ENCODE measurements around the gene FGD2.

Gene FGD2

DNA sequence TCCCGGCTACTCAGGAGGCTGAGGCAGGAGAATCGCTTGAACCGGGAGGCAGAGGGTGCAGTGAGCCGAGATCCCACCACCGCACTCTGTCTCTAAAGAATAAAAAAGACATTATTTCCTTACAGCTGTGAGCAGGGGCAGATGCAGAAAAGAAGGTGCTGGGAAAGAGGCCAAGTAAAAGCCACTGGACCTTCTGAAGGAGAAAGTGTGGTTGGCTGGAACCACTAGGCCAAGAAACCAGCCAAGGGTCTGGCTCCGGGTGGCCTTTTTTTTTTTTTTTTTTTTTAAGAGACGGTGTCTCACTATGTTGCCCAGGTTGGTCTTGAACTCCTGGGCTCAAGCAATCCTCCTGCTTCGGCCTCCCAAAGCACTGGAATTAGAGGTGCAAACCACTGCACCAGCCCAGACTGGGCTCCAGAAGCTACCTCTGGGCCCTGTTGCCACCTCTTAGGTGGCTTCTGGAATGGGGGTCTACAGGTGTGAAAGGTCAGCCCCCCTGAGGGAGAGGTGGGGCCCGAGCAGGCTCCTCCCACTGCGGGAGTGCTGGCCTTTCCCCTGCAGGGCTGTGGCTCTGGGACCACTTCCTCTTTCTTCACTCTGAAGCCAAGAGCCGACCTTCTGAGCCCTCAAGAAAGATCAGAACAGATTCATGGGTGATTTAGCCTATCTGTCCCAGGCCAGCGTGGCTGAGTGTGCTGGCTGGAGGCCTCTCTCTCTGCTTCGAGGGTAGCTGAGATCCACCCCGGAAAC is at the start of gene FGD2:
Gene FGD2, plus strand, starts transcription at position 595 of the 750 bp plus-strand sequence. CDS start 163 bp downstream, outside the sequence.
- no peak for DNase-seq (ENCODE audit: low read depth in 2 of 2)

DNA sequence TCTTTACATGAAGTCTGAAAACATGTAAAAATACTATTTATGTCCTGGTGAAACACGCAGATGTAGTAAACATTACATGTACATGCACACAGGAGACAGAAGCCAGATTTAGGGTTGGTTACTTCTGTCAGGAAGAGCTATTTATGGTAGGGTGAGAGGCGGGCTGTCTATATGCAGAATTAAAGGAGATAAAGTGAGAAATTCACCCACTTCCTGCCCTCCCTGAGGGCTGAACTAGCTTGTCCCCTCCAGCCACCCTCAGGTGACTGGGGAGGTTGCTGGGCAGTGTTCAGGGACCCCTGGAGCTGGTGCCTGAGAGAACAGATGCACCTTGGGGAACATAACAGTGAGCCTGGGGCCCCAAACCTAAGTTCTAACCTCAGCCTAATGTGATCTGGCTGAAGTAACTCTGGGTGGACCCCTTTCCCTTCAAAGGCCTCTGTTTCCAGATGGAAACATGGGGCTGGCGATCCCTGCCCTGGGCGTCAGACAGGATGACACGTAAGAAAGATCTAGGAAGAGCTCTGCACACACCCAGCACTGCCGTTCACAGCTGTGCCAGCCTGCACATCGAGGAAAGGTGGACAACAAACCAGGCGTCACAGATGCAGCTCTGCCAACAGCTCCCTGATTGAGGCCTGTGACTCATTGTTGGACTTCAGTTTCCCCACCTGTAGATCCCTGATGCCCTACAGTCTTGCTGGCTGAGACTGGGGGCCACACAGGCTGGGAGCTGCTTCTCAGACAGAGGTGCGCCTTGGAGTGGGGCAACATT is 49.6 kb upstream of the FGD2 start:
- DNase-seq (ENCODE audit: low read depth in 2 of 2) = no peak

GRCh38 chr6:36956446-36956820 is 49.0 kb upstream of the FGD2 start:
- DNase-seq (ENCODE audit: low read depth in 2 of 2) = no peak

DNA sequence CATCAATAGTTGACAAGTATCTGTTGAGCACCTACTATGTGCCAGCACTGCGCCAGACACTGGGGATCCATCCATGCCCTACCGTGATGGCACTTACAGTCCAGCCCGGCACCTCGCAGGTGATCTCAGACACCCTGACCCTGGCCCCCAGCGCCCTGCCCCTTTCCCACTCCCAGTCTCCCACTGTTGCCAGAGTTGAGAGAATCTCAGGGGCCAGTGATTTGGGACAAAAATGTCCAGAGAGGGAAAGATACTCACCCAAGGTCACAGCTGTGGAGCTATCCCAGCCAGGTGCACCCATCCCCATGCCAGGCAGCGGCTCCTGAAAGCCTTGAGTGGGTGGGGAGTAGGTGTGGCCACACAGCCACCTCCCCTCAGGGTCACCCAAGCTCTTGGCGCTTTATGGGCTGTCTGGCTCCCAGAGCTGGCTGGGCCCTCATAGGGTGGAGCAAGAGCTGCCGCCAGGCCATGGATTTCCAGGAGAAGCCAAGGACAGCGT is 47.6 kb upstream of the FGD2 start:
- no peak for DNase-seq (ENCODE audit: low read depth in 2 of 2)

DNA sequence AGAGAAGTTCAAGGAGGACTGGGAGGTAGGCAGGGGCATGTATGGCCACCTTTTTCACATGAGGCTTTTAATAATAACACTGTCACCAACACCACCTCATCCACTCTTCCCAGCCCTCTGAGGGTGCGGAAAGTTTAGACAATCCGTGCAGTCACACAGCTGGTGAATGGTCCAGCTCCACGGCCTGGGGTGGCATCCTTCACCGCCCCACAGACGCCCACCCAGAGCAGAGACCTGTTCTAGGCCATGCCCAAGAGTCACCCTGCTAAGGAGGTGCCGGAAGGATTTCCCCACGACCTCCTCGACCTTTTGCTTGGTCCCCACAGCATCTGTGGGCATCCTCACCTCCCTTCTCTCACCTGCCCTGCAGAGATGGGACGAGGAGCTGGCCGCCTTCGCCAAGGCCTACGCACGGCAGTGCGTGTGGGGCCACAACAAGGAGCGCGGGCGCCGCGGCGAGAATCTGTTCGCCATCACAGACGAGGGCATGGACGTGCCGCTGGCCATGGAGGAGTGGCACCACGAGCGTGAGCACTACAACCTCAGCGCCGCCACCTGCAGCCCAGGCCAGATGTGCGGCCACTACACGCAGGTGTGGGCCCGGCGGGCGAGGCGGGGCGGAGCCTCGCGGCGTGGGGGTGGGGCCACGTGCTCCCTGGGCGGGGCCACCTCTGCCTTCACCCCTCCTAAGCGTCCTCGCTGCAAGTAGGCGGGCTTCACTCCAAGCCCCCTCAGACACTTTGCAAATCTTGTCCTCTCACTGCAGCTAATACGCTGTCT is 46.5 kb upstream of the FGD2 start:
- no peak for DNase-seq (ENCODE audit: low read depth in 2 of 2)

- DNase-seq (ENCODE audit: low read depth in 2 of 2) = no peak
Observed at GRCh38 chr6:36959555-36960250, 45.8 kb upstream of the FGD2 start.

DNA sequence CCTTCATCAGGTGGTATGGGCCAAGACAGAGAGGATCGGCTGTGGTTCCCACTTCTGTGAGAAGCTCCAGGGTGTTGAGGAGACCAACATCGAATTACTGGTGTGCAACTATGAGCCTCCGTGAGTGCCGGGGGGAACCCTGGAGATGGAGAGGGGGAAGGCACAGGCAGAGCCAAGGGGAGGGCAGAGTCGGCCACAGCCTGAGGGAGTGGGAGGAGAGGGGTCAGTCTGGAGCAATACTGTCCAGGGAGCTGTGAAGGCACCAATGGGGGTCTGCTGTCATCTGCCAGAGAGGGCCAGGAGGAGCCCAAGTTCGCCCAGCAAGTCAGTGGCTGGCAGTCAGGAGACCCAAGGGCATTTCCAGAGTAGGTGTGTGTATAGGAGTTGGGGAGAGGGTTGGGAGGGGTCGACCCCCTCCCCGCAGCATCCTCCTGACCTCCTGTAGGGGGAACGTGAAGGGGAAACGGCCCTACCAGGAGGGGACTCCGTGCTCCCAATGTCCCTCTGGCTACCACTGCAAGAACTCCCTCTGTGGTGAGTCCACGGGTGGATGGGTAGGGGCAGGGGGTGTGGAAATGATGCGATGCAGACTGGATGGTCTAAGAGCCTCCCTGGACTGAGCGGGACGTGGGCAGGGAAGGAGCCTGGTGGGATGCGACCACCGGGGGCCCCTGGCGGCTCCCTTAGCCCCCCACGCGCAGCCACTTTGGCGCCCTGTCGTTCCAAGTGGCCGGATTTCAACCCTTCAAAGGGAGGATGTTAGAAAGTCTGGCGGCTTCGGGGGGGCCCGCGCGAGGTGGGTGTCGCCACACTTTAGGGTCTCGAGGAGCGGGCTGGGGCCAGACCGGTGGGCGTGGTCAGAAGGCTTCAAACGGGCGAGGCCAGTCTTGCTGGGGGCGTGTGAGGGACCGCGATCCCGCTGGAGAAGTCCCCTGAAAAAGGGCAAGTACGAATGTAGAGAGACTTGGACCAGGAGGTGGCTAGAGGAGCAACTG is 43.7 kb upstream of the FGD2 start:
- DNase-seq (ENCODE audit: low read depth in 2 of 2) = no peak

DNA sequence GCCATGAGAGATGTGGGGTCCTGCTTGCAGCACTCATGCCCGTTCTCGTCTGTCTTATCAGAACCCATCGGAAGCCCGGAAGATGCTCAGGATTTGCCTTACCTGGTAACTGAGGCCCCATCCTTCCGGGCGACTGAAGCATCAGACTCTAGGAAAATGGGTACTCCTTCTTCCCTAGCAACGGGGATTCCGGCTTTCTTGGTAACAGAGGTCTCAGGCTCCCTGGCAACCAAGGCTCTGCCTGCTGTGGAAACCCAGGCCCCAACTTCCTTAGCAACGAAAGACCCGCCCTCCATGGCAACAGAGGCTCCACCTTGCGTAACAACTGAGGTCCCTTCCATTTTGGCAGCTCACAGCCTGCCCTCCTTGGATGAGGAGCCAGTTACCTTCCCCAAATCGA is 42.6 kb upstream of the FGD2 start:
- peak; percentile 38 to 58 for DNase-seq (ENCODE audit: low read depth in 2 of 2)

GRCh38 chr6:36963451-36964290 is 41.8 kb upstream of the FGD2 start:
- DNase-seq (ENCODE audit: low read depth in 2 of 2) = no peak

DNA sequence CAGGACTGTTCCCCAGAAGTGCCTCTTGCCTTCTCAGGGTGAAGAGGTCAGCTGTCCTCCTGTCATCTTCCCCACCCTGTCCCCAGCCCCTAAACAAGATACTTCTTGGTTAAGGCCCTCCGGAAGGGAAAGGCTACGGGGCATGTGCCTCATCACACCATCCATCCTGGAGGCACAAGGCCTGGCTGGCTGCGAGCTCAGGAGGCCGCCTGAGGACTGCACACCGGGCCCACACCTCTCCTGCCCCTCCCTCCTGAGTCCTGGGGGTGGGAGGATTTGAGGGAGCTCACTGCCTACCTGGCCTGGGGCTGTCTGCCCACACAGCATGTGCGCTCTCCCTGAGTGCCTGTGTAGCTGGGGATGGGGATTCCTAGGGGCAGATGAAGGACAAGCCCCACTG is 41.1 kb upstream of the FGD2 start:
- no peak for DNase-seq (ENCODE audit: low read depth in 2 of 2)

GRCh38 chr6:36964908-36965307 is 40.5 kb upstream of the FGD2 start:
- DNase-seq (ENCODE audit: low read depth in 2 of 2) = no peak

GRCh38 chr6:36967301-36967700 is 38.2 kb upstream of the FGD2 start:
- no peak for DNase-seq (ENCODE audit: low read depth in 2 of 2)

DNA sequence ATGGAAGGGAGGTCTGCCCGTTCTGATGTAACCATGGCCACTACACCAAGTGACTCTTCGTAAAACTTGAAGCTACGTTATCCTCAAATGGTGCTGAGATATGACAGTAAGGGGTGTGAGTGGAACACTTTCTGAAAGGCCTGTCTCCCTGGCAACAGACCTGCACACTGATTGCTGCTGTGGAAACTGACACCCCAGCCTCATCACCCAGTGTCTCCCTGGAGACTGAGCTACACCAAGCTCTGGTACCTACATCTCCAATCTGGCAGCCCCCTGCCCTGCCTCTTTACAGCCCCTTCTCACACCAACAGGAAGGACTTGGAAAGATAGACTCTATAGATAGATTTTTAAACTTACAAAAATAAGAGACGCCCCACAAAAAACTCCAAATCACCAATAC is 37.7 kb upstream of the FGD2 start:
- DNase-seq (ENCODE audit: low read depth in 2 of 2) = no peak

DNA sequence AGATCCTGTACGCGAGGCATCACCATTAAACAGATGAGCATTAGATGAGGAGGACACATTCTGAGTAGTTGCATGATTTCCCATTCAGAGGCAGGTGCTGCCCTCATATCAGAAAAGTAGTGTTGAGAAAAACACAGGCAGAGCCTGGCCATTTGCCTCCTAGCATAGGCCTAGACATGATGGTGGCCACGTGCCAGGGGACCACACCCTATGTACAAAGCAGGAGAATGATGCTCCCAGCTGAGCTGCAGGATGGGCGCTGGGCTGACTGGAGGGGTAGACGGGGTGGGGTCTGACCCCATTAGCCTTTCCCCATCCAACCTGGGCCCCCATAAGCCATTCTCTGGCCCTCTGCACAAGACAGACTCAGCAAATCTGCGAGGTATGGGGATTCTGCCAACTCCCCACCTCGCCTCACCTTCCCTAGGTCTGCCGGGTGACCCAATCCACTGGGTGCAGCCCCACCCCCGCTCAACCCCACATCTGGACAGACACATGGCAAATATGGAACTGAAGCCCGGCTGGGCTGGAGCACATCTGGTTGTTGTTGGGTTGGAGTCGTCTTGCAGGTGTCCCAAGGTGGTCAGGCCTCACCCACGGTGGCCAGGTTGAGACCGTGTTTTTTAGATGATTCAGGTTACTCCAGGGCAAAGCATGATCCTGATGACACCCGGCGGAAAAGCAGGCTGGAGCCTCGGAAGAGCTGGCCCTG is 37.0 kb upstream of the FGD2 start:
- no peak for DNase-seq (ENCODE audit: low read depth in 2 of 2)

DNA sequence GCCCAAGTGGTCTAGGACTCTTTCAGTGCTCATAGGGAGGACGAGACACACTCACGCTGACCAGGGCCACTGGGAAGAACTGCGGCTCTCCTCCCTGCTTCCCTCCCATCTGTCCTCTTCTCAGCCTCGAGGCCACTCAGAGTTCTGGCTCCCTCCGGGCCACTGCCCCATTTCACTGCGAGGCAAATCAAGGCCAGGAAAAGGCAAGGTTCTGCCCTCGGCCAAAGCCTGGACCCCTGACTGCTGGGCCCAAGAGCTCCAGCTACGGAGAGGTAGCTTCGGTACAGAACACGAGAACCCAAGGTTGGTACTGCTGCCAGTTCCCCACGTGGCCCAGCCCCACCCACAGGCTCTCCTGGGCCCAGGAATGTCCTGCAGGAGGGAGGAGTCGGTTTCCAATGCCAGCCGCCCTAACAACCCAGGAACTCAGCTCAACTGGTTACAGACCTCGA is 36.2 kb upstream of the FGD2 start:
- no peak for DNase-seq (ENCODE audit: low read depth in 2 of 2)

DNA sequence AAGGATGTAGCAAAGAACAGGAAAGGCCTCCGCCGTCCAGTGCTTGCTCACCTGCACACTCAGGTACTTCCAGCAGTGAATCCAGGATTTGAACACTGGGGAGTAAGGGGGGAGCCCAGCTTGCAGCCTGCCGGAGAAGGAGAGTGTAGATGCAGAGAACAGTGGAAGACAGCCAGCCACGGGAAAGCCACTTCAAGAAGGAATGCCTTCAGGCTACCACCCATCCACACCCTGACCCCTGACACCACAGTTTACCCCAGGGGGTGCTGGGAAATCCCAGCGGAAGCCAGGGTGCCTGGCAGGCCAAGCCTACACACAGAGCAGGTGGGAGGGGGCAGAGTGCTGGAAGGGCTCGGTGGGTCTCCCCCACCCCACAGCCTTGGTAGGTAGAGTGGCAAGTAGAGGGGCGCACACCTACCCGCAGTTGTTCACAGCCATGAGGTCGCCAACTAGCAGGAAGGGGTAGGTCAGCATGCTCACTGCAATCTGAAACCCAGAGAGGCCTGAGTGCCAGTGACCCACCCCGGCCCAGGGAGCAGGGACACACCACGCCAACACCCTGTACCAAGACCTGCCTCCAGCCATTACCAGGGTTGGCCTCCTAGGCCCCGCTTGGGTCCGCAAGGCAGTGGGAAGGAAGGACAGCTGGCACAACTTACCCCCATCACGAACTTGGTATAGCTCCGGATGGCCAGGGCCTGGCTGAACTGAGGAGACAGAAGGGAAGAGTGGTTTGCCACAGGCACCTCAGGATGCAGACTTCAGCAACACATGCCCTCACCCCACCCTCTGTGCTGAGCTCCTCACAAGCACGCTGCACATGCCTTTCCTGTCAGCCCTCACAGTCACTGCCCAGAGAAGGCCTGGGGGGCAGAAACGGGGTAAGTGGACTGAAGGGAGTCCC is 35.2 kb upstream of the FGD2 start:
- DNase-seq (ENCODE audit: low read depth in 2 of 2) = no peak

GRCh38 chr6:36970892-36971842 is 34.3 kb upstream of the FGD2 start:
- DNase-seq (ENCODE audit: low read depth in 2 of 2) = no peak

Data from stimulated activated CD8-positive, alpha-beta memory T cell treated with anti-CD3 and anti-CD28 coated beads, Interleukin-2, amount 100 ng/mL, for 48 hours (primary cell).